ENCODE data around the gene SND1. TPM values are rescaled to one million over a fixed set of nuclear protein-coding genes. Genes with fewer than 3 reads are reported as not detected.

Gene SND1
- polyA plus RNA-seq, 4 donors, result 47.2 to 148 (median 92.2) TPM

DNA sequence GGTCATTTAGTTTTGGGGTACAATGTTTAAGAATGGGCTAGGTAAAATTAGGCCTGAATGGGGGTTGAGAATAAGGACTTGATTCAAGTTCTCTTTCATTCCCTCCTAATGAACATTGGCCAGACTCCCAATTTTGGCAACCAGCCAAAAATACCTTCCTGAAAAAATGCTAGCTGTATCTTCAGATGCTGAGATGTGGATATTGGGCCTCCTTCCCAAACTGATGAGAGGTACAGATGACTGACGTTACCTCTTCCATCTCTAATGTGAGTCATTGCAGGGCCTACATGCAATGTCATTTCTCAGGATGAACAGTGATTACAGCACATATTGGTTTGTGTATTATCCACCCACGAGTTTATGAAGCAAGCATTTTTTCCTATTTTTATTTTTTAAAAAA is 151.6 kb downstream of the SND1 start:
- FAIRE-seq, result no peak
- WGBS, 3 donors, result 76 to 89% (median 86%) methylated on average over 2 of the region's 2 CpGs
- no peak overlapping the region for H3K27ac ChIP-seq (ENCODE audit: low read depth in 1 of 3, low read length in 2 of 3)

DNA sequence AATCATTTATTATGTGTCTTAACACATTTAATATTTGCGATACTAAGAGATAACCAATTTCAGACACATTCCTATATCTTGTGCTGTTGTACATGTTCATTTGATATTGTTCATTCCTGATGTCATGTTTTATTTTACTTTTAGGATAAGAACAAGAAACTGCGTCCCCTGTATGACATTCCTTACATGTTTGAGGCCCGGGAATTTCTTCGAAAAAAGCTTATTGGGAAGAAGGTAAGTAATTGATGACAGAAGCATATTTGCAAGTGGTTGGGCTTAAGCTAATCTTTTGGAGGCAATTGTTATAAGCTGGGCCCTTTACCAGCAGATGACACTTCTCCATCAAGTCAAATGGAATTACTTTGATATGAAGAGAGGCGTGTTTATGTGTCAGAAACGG is 155.3 kb downstream of the SND1 start:
- Histone ChIP-seq H3K4me1 (ENCODE audit: control insufficient read depth in 3 of 3, insufficient read depth in 2 of 3, low read depth in 1 of 3, low read length in 2 of 3) (no peaks in the 10 kb centered on the region), H3K27ac (ENCODE audit: low read depth in 1 of 3, low read length in 2 of 3) (no peak overlapping the region), H3K27me3 (ENCODE audit: control insufficient read depth in 3 of 3, insufficient read depth in 3 of 3, low read length in 3 of 3) (no peaks in the 10 kb centered on the region), H3K4me3 (ENCODE audit: low read depth in 1 of 3, low read length in 3 of 3) (no peak overlapping the region), H3K36me3 (ENCODE audit: control insufficient read depth in 3 of 3, insufficient read depth in 2 of 3, low read depth in 1 of 3, low read length in 3 of 3) (peaks cover 9 to 10% (median 9%) of the 10 kb centered on the region in 3 donors), H3K9me3 (ENCODE audit: control insufficient read depth in 2 of 2, insufficient read depth in 1 of 2, low read depth in 1 of 2, low read length in 1 of 2) (no peaks in the 10 kb centered on the region)
- FAIRE-seq (no peak), DNase-seq (no peak)
- WGBS, 3 donors, result 90 to 93% (median 93%) methylated on average over 6 of the region's 6 CpGs

More for the DNA sequence above, 151.6 kb downstream of the SND1 start:
- Histone ChIP-seq H3K36me3 (ENCODE audit: control insufficient read depth in 3 of 3, insufficient read depth in 2 of 3, low read depth in 1 of 3, low read length in 3 of 3) (peaks cover 4 to 9% (median 7%) of the 10 kb centered on the region in 3 donors), H3K27me3 (ENCODE audit: control insufficient read depth in 3 of 3, insufficient read depth in 3 of 3, low read length in 3 of 3) (no peaks in the 10 kb centered on the region), H3K9me3 (ENCODE audit: control insufficient read depth in 2 of 2, insufficient read depth in 1 of 2, low read depth in 1 of 2, low read length in 1 of 2) (no peaks in the 10 kb centered on the region), H3K4me3 (ENCODE audit: low read depth in 1 of 3, low read length in 3 of 3) (no peak overlapping the region), H3K4me1 (ENCODE audit: control insufficient read depth in 3 of 3, insufficient read depth in 2 of 3, low read depth in 1 of 3, low read length in 2 of 3) (no peaks in the 10 kb centered on the region)
- DNase-seq, result peak in 1 of 2 donors; percentile 18

DNA sequence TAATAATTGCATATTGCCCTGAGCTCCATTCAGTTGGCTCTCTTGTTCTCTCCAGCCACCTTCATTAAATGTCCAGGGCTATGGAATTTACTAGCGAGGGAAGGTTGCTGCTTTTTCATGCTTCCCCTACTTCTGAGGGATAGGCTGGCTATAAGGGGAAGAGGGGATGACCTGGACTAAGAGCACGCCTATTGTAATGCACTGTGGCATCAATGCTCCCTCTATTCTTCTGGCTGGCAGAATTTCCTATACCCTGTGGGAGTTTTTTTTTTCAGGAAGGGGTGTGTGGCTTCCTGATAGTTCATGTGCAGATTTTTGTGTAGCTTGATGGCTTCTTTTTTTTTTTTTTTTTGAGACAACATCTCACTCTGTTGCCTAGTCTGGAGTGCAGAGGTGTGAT is 155.8 kb downstream of the SND1 start:
- H3K9me3 ChIP-seq (ENCODE audit: control insufficient read depth in 2 of 2, insufficient read depth in 1 of 2, low read depth in 1 of 2, low read length in 1 of 2), result no peaks in the 10 kb centered on the region
- H3K27me3 ChIP-seq (ENCODE audit: control insufficient read depth in 3 of 3, insufficient read depth in 3 of 3, low read length in 3 of 3), result no peaks in the 10 kb centered on the region
- H3K27ac ChIP-seq (ENCODE audit: low read depth in 1 of 3, low read length in 2 of 3), result no peak overlapping the region
- H3K4me1 ChIP-seq (ENCODE audit: control insufficient read depth in 3 of 3, insufficient read depth in 2 of 3, low read depth in 1 of 3, low read length in 2 of 3), result no peaks in the 10 kb centered on the region
- WGBS, 3 donors, result 96 to 100% (median 97%) methylated on average over 2 of the region's 2 CpGs
- H3K4me3 ChIP-seq (ENCODE audit: low read depth in 1 of 3, low read length in 3 of 3), result no peak overlapping the region
- DNase-seq, result no peak
- peaks cover 9 to 10% (median 9%) of the 10 kb centered on the region in 3 donors for H3K36me3 ChIP-seq (ENCODE audit: control insufficient read depth in 3 of 3, insufficient read depth in 2 of 3, low read depth in 1 of 3, low read length in 3 of 3)
- FAIRE-seq, result no peak

DNA sequence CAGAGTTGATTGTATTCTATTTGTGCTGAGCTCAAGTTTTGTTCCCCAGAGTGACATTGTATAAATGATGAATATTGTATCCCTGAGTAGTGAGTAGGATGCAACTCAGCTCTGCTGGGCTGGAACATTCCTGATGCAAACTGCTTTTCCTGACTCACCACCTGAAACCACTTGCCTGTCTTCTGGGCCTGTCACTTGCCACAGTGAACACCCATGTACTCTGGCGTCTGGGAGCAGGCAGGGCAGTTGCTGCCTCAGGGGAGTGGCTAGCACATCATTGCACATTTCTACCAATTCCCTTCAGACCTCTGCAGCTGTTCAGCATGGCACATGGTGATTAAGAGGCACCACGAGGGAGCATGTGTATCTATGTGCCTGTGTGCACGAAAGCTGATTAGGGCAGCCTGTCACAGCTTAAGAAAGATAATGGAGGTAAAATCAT is 157.3 kb downstream of the SND1 start:
- Histone ChIP-seq H3K9me3 (ENCODE audit: control insufficient read depth in 2 of 2, insufficient read depth in 1 of 2, low read depth in 1 of 2, low read length in 1 of 2) (no peaks in the 10 kb centered on the region), H3K27ac (ENCODE audit: low read depth in 1 of 3, low read length in 2 of 3) (no peak overlapping the region), H3K27me3 (ENCODE audit: control insufficient read depth in 3 of 3, insufficient read depth in 3 of 3, low read length in 3 of 3) (no peaks in the 10 kb centered on the region), H3K4me1 (ENCODE audit: control insufficient read depth in 3 of 3, insufficient read depth in 2 of 3, low read depth in 1 of 3, low read length in 2 of 3) (no peaks in the 10 kb centered on the region), H3K4me3 (ENCODE audit: low read depth in 1 of 3, low read length in 3 of 3) (no peak overlapping the region), H3K36me3 (ENCODE audit: control insufficient read depth in 3 of 3, insufficient read depth in 2 of 3, low read depth in 1 of 3, low read length in 3 of 3) (peaks cover 9 to 10% (median 9%) of the 10 kb centered on the region in 3 donors)
- DNase-seq (no peak), FAIRE-seq (no peak)
- WGBS, 3 donors, result 52 to 69% (median 58%) methylated on average over 3 of the region's 3 CpGs

DNA sequence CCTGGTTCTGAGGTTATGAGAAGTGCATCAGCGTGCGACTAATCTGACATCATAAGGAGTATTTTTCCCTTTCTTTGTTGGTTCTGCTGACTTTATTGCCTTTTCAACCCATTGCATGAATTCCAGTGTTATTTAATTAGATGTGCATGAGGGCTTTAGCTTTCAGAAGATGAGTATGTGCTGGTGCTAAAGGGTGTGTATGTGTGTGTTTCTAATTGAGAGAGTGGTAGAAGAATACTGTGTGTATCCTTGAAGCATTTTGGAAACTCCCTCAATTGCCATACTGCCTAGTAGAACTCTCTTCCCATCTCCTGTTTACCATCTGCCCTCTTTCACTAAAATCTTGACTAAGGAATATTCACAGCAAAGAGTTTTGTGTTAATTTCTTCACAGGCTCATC is 158.1 kb downstream of the SND1 start:
- Histone ChIP-seq H3K4me3 (ENCODE audit: low read depth in 1 of 3, low read length in 3 of 3) (no peak overlapping the region), H3K9me3 (ENCODE audit: control insufficient read depth in 2 of 2, insufficient read depth in 1 of 2, low read depth in 1 of 2, low read length in 1 of 2) (no peaks in the 10 kb centered on the region), H3K27ac (ENCODE audit: low read depth in 1 of 3, low read length in 2 of 3) (no peak overlapping the region), H3K27me3 (ENCODE audit: control insufficient read depth in 3 of 3, insufficient read depth in 3 of 3, low read length in 3 of 3) (no peaks in the 10 kb centered on the region), H3K36me3 (ENCODE audit: control insufficient read depth in 3 of 3, insufficient read depth in 2 of 3, low read depth in 1 of 3, low read length in 3 of 3) (peaks cover 9 to 10% (median 9%) of the 10 kb centered on the region in 3 donors), H3K4me1 (ENCODE audit: control insufficient read depth in 3 of 3, insufficient read depth in 2 of 3, low read depth in 1 of 3, low read length in 2 of 3) (no peaks in the 10 kb centered on the region)
- FAIRE-seq (no peak), DNase-seq (no peak)
- 98 to 100% (median 99%) methylated on average over 2 of the region's 2 CpGs for WGBS, 3 donors

DNA sequence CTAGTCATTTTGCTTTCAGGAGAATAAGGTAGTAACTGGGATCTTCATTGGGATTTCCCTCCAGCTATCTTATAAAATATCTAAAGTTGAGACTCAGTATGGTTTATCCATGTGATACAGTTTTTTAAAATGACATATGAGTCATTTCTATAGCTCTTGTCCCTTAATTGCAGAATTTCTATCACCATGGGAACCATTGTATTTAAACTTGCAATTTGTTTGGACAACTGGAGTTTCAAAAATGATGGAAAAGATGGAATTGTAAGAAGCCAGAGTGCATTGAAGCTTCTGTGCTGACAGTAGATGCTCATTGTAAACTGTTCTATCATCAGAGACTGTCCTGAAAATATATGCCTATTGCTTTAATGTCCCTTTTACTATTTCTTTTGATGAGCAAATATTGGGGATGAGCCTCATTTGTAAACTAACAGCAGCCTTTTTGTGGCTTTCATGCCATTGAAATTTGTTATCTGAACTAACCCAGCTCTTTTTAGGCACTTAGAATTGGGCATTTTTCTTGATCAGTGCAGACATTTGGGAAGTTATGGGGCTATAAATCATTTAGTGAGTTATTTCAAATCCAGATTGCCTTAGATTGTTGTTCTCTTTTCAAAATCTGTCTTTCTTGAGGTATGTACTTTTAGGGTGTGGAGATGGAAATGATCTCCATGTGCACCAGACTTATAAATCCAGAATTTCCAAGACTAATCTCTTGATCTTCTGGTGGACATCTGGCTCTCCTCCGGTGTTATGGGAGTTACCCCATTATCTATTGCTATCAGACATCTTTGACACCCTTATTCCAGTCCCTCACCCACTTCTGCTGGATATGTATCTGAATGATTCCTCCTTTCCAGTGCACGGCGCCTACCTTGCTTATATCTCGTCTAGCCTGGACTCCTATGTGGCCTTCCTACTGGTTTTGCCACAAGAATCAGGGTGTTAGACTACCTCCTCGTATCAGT is 159.0 kb downstream of the SND1 start:
- Histone ChIP-seq H3K4me1 (ENCODE audit: control insufficient read depth in 3 of 3, insufficient read depth in 2 of 3, low read depth in 1 of 3, low read length in 2 of 3) (no peaks in the 10 kb centered on the region), H3K9me3 (ENCODE audit: control insufficient read depth in 2 of 2, insufficient read depth in 1 of 2, low read depth in 1 of 2, low read length in 1 of 2) (no peaks in the 10 kb centered on the region), H3K27me3 (ENCODE audit: control insufficient read depth in 3 of 3, insufficient read depth in 3 of 3, low read length in 3 of 3) (no peaks in the 10 kb centered on the region), H3K27ac (ENCODE audit: low read depth in 1 of 3, low read length in 2 of 3) (no peak overlapping the region), H3K4me3 (ENCODE audit: low read depth in 1 of 3, low read length in 3 of 3) (no peak overlapping the region), H3K36me3 (ENCODE audit: control insufficient read depth in 3 of 3, insufficient read depth in 2 of 3, low read depth in 1 of 3, low read length in 3 of 3) (peaks cover 7 to 10% (median 9%) of the 10 kb centered on the region in 3 donors)
- no peak for FAIRE-seq
- DNase-seq, result no peak
- WGBS, 3 donors, result 94 to 96% (median 96%) methylated on average over 5 of the region's 5 CpGs

DNA sequence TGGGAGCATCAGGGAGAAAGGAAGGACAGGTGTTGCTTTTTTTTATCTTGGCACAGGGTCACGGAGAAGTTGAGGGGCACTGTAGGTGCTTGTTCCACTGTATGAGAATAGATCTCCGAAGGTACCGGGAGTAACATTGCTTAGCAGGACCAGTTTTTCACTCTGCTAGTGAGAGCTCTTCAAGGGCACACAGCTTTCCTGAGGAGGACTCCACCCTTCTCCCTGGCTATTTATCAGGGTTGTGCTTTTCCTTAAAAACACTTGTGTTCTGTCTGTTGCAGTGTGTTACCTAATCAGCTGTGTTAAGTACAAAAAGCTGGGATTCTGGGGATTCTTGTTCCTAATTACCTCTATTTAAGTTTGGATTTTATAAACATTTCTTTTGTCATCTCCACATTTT is 160.5 kb downstream of the SND1 start:
- Histone ChIP-seq H3K27ac (ENCODE audit: low read depth in 1 of 3, low read length in 2 of 3) (no peak overlapping the region), H3K36me3 (ENCODE audit: control insufficient read depth in 3 of 3, insufficient read depth in 2 of 3, low read depth in 1 of 3, low read length in 3 of 3) (peaks cover 4 to 10% (median 9%) of the 10 kb centered on the region in 3 donors), H3K27me3 (ENCODE audit: control insufficient read depth in 3 of 3, insufficient read depth in 3 of 3, low read length in 3 of 3) (no peaks in the 10 kb centered on the region), H3K4me1 (ENCODE audit: control insufficient read depth in 3 of 3, insufficient read depth in 2 of 3, low read depth in 1 of 3, low read length in 2 of 3) (no peaks in the 10 kb centered on the region), H3K4me3 (ENCODE audit: low read depth in 1 of 3, low read length in 3 of 3) (no peak overlapping the region), H3K9me3 (ENCODE audit: control insufficient read depth in 2 of 2, insufficient read depth in 1 of 2, low read depth in 1 of 2, low read length in 1 of 2) (no peaks in the 10 kb centered on the region)
- 80 to 87% (median 83%) methylated on average over 3 of the region's 3 CpGs for WGBS, 3 donors
- DNase-seq (no peak), FAIRE-seq (no peak)

DNA sequence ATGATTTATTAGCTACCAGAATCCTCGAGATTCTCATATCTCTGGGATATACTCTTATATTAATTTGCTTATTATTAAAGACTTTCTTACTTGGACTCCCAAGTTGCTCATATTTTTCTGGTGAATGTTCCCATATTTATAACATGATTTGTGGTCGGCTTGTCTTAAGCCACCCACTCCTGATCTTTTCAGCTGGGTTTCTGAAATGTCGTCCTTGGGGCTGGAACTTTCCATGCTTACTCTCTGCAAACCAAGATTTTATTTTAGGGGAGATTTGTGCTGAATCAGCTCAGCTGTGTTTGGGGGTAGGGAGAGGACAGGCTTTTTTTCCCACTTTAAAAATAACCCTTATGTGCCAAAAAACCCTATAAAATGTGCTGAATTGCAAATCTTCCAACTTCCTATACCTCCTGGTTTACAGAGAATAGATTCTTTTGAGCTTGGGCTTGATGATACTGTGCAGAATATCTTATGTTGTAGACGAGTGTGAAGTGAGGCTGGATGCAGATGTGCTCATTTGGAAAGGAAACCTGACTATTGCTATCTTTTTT is 162.1 kb downstream of the SND1 start:
- peaks cover 0 to 4% (median 3%) of the 10 kb centered on the region in 3 donors for H3K36me3 ChIP-seq (ENCODE audit: control insufficient read depth in 3 of 3, insufficient read depth in 2 of 3, low read depth in 1 of 3, low read length in 3 of 3)
- FAIRE-seq (no peak), DNase-seq (no peak)
- WGBS, 3 donors, result 78 to 89% (median 86%) methylated on average over 4 of the region's 4 CpGs
- H3K27ac ChIP-seq (ENCODE audit: low read depth in 1 of 3, low read length in 2 of 3), result no peak overlapping the region
- H3K27me3 ChIP-seq (ENCODE audit: control insufficient read depth in 3 of 3, insufficient read depth in 3 of 3, low read length in 3 of 3), result no peaks in the 10 kb centered on the region
- no peaks in the 10 kb centered on the region for H3K4me1 ChIP-seq (ENCODE audit: control insufficient read depth in 3 of 3, insufficient read depth in 2 of 3, low read depth in 1 of 3, low read length in 2 of 3)
- H3K9me3 ChIP-seq (ENCODE audit: control insufficient read depth in 2 of 2, insufficient read depth in 1 of 2, low read depth in 1 of 2, low read length in 1 of 2), result no peaks in the 10 kb centered on the region
- H3K4me3 ChIP-seq (ENCODE audit: low read depth in 1 of 3, low read length in 3 of 3), result no peak overlapping the region
